Mammary epithelial cell (primary cell): ENCODE results near the gene HOXC13.

Source experiments
- EZH2 ChIP-seq: IDR thresholded peaks from 2 replicates; pipeline ENCODE4 v1.6.1; 2012; ENCODE audit warnings: low read length, inconsistent platforms, borderline replicate concordance
- TF ChIP-seq, protein P1 (sequence below), 2 donors: IDR thresholded peaks in 1 of 2; conservative IDR thresholded peaks in 1 of 2; 2 replicates each; pipeline ENCODE4 v1.5.1; 2011 to 2012; ENCODE audit warnings: inconsistent platforms in 2 of 2, low read length in 2 of 2, mild to moderate bottlenecking in 2 of 2, control low read depth in 1 of 2, low read depth in 1 of 2; ENCODE audit not compliant: insufficient read depth in 1 of 2; ENCODE audit errors: extremely low read depth in 1 of 2

- TF ChIP-seq, protein P1, sequence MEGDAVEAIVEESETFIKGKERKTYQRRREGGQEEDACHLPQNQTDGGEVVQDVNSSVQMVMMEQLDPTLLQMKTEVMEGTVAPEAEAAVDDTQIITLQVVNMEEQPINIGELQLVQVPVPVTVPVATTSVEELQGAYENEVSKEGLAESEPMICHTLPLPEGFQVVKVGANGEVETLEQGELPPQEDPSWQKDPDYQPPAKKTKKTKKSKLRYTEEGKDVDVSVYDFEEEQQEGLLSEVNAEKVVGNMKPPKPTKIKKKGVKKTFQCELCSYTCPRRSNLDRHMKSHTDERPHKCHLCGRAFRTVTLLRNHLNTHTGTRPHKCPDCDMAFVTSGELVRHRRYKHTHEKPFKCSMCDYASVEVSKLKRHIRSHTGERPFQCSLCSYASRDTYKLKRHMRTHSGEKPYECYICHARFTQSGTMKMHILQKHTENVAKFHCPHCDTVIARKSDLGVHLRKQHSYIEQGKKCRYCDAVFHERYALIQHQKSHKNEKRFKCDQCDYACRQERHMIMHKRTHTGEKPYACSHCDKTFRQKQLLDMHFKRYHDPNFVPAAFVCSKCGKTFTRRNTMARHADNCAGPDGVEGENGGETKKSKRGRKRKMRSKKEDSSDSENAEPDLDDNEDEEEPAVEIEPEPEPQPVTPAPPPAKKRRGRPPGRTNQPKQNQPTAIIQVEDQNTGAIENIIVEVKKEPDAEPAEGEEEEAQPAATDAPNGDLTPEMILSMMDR (conservative IDR thresholded peaks at IDR 0.05 in 1 of 2, IDR thresholded peaks at IDR 0.05 in 1 of 2; ENCODE audit: extremely low read depth in 1 of 2, insufficient read depth in 1 of 2, low read depth in 1 of 2, low read length in 2 of 2): no peak
- TF ChIP-seq EZH2: no peak
These were observed 51.9 kb downstream of the HOXC13 start for GRCh38 chr12:53990311-53991076.
